ENCODE data around the gene TBC1D5. TPM values are rescaled to one million over a fixed set of nuclear protein-coding genes. Genes with fewer than 3 reads are reported as not detected.

The TBC1D5 gene
- total and polyA plus RNA-seq, 2 experiments from 2014 or later = 31.0 to 69.9 TPM

DNA sequence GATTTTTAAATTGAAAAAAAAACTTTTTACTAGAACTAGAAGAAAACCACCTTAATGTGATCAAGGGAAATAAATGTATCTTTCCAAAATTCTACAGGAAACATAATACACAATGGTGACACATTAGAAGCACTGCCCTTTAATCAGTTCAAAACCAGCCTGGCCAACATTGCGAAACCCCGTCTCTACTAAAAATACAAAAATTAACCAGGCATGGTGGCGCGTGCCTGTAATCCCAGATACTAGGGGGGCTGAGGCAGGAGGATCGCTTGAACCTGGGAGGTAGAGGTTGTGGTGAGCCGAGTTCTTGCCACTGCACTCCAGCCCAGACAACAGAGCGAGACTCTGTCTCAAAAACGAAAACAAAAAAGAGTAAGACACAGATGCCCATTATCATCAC, 134.5 kb downstream of the TBC1D5 start:
- Histone ChIP-seq H3K27me3 (replicated peaks; ENCODE audit: insufficient read depth) (no peaks in the 10 kb centered on the region), H3K4me2 (ENCODE audit: unreplicated experiment) (no peak overlapping the region), H3K4me1 (ENCODE audit: insufficient read depth) (peaks cover 6% of the 10 kb centered on the region), H3K9me2 (ENCODE audit: insufficient read depth) (no peaks in the 10 kb centered on the region), H2AFZ (no peak overlapping the region), H3K27ac (no peak overlapping the region), H3F3A (ENCODE audit: insufficient read depth) (peaks cover 11% of the 10 kb centered on the region), H4K20me1 (ENCODE audit: insufficient read depth) (peaks cover 4% of the 10 kb centered on the region; the same call in 1 of the 2 replicates), H3K4me3 (no peak overlapping the region), H3K36me3 (ENCODE audit: low read depth) (no peaks in the 10 kb centered on the region), H3K79me2 (ENCODE audit: insufficient read depth) (no peaks in the 10 kb centered on the region), H3K9me3 (ENCODE audit: low read depth) (no peaks in the 10 kb centered on the region), H3K9ac (no peak overlapping the region)
- DNase-seq = no peak
- no peak for TF ChIP-seq EZH2phosphoT487 (IDR thresholded peaks at IDR 0.05; ENCODE audit: insufficient read depth, low read depth)
- TF ChIP-seq EZH2 (IDR thresholded peaks at IDR 0.05; ENCODE audit: insufficient read depth, poor library complexity, severe bottlenecking) = no peak
- WGBS, 2 experiments (ENCODE audit: low coverage in 1 of 2, low lambda C conversion rate in 2 of 2, missing lambda C conversion rate in 2 of 2) = 94 to 96% methylated on average over 8 of the region's 8 CpGs
- in situ Hi-C loops (cut with MboI) = no loop called here

DNA sequence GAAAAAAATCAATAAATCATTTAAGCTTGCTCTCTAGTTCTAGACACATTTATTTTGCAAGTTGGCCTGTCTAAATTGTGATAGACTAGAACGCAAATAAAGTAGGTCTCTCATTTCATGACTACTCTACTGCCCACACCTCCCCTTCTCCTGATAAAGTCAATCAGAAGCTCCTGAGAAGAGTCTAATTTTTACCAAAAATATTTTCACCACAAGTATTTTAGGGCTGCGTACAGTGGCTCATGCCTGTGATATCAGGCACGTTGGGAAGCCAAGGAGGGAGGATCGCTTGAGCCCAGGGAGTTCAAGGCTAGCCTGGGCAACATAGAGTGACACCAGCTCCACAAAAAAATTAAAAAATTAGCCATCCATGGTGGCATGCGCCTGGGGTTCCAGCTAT, 136.5 kb downstream of the TBC1D5 start:
- H3K27ac ChIP-seq = no peak overlapping the region
- no peaks in the 10 kb centered on the region for H3K79me2 ChIP-seq (ENCODE audit: insufficient read depth)
- 97% methylated on average over 5 of the region's 5 CpGs for WGBS, 2 experiments (ENCODE audit: low coverage in 1 of 2, low lambda C conversion rate in 2 of 2, missing lambda C conversion rate in 2 of 2)
- TF ChIP-seq EZH2 (IDR thresholded peaks at IDR 0.05; ENCODE audit: insufficient read depth, poor library complexity, severe bottlenecking) = no peak
- peaks cover 4% of the 10 kb centered on the region; the same call in 1 of the 2 replicates for H4K20me1 ChIP-seq (ENCODE audit: insufficient read depth)
- H3K4me1 ChIP-seq (ENCODE audit: insufficient read depth) = peaks cover 6% of the 10 kb centered on the region
- H3K36me3 ChIP-seq (ENCODE audit: low read depth) = no peaks in the 10 kb centered on the region
- H2AFZ ChIP-seq = no peak overlapping the region
- H3K9ac ChIP-seq = no peak overlapping the region
- H3K4me2 ChIP-seq (ENCODE audit: unreplicated experiment) = no peak overlapping the region
- H3K9me3 ChIP-seq (ENCODE audit: low read depth) = no peaks in the 10 kb centered on the region
- no peaks in the 10 kb centered on the region for H3K9me2 ChIP-seq (ENCODE audit: insufficient read depth)
- H3K27me3 ChIP-seq (replicated peaks; ENCODE audit: insufficient read depth) = no peaks in the 10 kb centered on the region
- H3F3A ChIP-seq (ENCODE audit: insufficient read depth) = peaks cover 11% of the 10 kb centered on the region
- H3K4me3 ChIP-seq = no peak overlapping the region
- DNase-seq = no peak
- in situ Hi-C loops (cut with MboI) = no loop called here

DNA sequence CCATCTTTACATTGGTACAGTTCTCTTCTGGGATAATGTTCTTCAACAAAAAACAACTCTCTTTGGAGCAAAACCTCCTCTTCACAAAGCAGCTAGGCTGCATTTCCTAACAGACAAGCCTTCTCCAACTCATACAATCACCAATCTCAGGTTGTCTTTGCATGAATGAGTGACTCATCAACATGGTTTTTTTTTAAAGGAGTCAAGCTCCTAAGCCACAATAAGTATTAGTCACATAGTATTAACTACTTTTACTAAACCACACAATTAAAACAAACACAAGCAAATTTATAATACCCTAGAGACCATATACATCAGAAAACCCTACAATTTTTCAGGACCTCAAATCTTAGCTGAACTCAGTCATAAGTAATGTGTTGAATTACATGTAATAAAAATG, 137.4 kb downstream of the TBC1D5 start:
- peaks cover 4% of the 10 kb centered on the region; the same call in 1 of the 2 replicates for H4K20me1 ChIP-seq (ENCODE audit: insufficient read depth)
- no peaks in the 10 kb centered on the region for H3K27me3 ChIP-seq (replicated peaks; ENCODE audit: insufficient read depth)
- no peaks in the 10 kb centered on the region for H3K9me2 ChIP-seq (ENCODE audit: insufficient read depth)
- peaks cover 11% of the 10 kb centered on the region for H3F3A ChIP-seq (ENCODE audit: insufficient read depth)
- no peaks in the 10 kb centered on the region for H3K36me3 ChIP-seq (ENCODE audit: low read depth)
- no peak for TF ChIP-seq EZH2 (IDR thresholded peaks at IDR 0.05; ENCODE audit: insufficient read depth, poor library complexity, severe bottlenecking)
- 0 out of 2 replicates have a peak, but pooled peaks have one; percentile 53 for TF ChIP-seq EZH2phosphoT487 (IDR thresholded peaks at IDR 0.05; ENCODE audit: insufficient read depth, low read depth)
- no peaks in the 10 kb centered on the region for H3K9me3 ChIP-seq (ENCODE audit: low read depth)
- no peak overlapping the region for H3K4me3 ChIP-seq
- no peak overlapping the region for H3K9ac ChIP-seq
- no peak overlapping the region for H3K4me2 ChIP-seq (ENCODE audit: unreplicated experiment)
- peak; percentile 84 for DNase-seq
- H3K79me2 ChIP-seq (ENCODE audit: insufficient read depth) = no peaks in the 10 kb centered on the region
- H2AFZ ChIP-seq = no peak overlapping the region
- peaks cover 6% of the 10 kb centered on the region for H3K4me1 ChIP-seq (ENCODE audit: insufficient read depth)
- H3K27ac ChIP-seq = no peak overlapping the region
- in situ Hi-C loops (cut with MboI) = no loop called here

- WGBS, 2 experiments (ENCODE audit: low coverage in 1 of 2, low lambda C conversion rate in 2 of 2, missing lambda C conversion rate in 2 of 2) = 91 to 92% methylated on average over 6 of the region's 6 CpGs
- Histone ChIP-seq H3K4me3 (no peak overlapping the region), H3K27ac (no peak overlapping the region), H4K20me1 (ENCODE audit: insufficient read depth) (peaks cover 4% of the 10 kb centered on the region; the same call in 1 of the 2 replicates), H3K79me2 (ENCODE audit: insufficient read depth) (no peaks in the 10 kb centered on the region), H3K4me2 (ENCODE audit: unreplicated experiment) (no peak overlapping the region), H3K36me3 (ENCODE audit: low read depth) (no peaks in the 10 kb centered on the region), H3K4me1 (ENCODE audit: insufficient read depth) (peaks cover 6% of the 10 kb centered on the region), H3K9me2 (ENCODE audit: insufficient read depth) (no peaks in the 10 kb centered on the region), H3F3A (ENCODE audit: insufficient read depth) (peaks cover 11% of the 10 kb centered on the region), H2AFZ (no peak overlapping the region), H3K9me3 (ENCODE audit: low read depth) (no peaks in the 10 kb centered on the region), H3K9ac (no peak overlapping the region), H3K27me3 (replicated peaks; ENCODE audit: insufficient read depth) (no peaks in the 10 kb centered on the region)
- peak; percentile 4 for DNase-seq
- no peak for TF ChIP-seq EZH2 (IDR thresholded peaks at IDR 0.05; ENCODE audit: insufficient read depth, poor library complexity, severe bottlenecking)
- no peak for TF ChIP-seq EZH2phosphoT487 (IDR thresholded peaks at IDR 0.05; ENCODE audit: insufficient read depth, low read depth)
- in situ Hi-C loops (cut with MboI) = no loop called here
Measured at GRCh38 chr3:17602126-17602525, 140.3 kb downstream of the TBC1D5 start.

- WGBS, 2 experiments (ENCODE audit: low coverage in 1 of 2, low lambda C conversion rate in 2 of 2, missing lambda C conversion rate in 2 of 2) = 94 to 96% methylated on average over 5 of the region's 5 CpGs
- no peak for TF ChIP-seq EZH2 (IDR thresholded peaks at IDR 0.05; ENCODE audit: insufficient read depth, poor library complexity, severe bottlenecking)
- TF ChIP-seq EZH2phosphoT487 (IDR thresholded peaks at IDR 0.05; ENCODE audit: insufficient read depth, low read depth) = no peak
- Histone ChIP-seq H3K9me2 (ENCODE audit: insufficient read depth) (no peaks in the 10 kb centered on the region), H3K4me1 (ENCODE audit: insufficient read depth) (no peaks in the 10 kb centered on the region), H3K9me3 (ENCODE audit: low read depth) (no peaks in the 10 kb centered on the region), H4K20me1 (ENCODE audit: insufficient read depth) (no peaks in the 10 kb centered on the region), H3K4me2 (ENCODE audit: unreplicated experiment) (no peak overlapping the region), H3K79me2 (ENCODE audit: insufficient read depth) (no peaks in the 10 kb centered on the region), H3K36me3 (ENCODE audit: low read depth) (no peaks in the 10 kb centered on the region), H3K27ac (no peak overlapping the region), H3F3A (ENCODE audit: insufficient read depth) (no peaks in the 10 kb centered on the region), H3K9ac (no peak overlapping the region), H3K27me3 (replicated peaks; ENCODE audit: insufficient read depth) (no peaks in the 10 kb centered on the region), H2AFZ (no peak overlapping the region), H3K4me3 (no peak overlapping the region)
- DNase-seq = no peak
- in situ Hi-C loops (cut with MboI) = no loop called here
Measured at GRCh38 chr3:17592956-17593355, 149.5 kb downstream of the TBC1D5 start.

Measured in GM23248 (cell line).